HepG2 (cell line): ENCODE data around the gene C10orf120. TPM values are rescaled to one million over a fixed set of nuclear protein-coding genes. Genes with fewer than 3 reads are reported as not detected.

Experiments
- ATAC-seq: fragments of 200-7000 bp; cut with Tn5 transposase; 3 replicates; pipeline ENCODE4 v1.9.1; 2020; ENCODE audit warnings: mild to moderate bottlenecking, moderate library complexity
- BruUV-seq: library from RNA; stranded (reverse); fragments of 400-500 nt; replicated peaks from 2 replicates; lab custom pipeline; 2021; lab: Mats Ljungman, UMichigan
- CTCF ChIA-PET: fragments of 300-600 bp; formaldehyde crosslinking; extraction: SDS; loops from one replicate; lab custom pipeline; 2021; ENCODE audit warnings: low total read pairs, inconsistent platforms, low intra/inter-chr PET ratio; lab: Yijun Ruan, JAX
- POLR2A ChIA-PET: fragments of 350-600 bp; sonication (Branson Sonifier 250); formaldehyde crosslinking; loops from one replicate; lab custom pipeline; 2020; ENCODE audit warnings: antibody characterized with exemption, inconsistent platforms; lab: Yijun Ruan, JAX
- DNase-seq: peaks from one replicate; pipeline ENCODE4 v3.0.0-alpha.2; 2015; ENCODE audit warnings: low spot score
- FAIRE-seq: peaks from 3 replicates; lab custom pipeline; 2011; peaks lifted over from hg19 to GRCh38; lab: Jason Lieb, UNC
- H2AFZ ChIP-seq: one replicate; pipeline ENCODE4 v1.6.1; 2011; ENCODE audit warnings: low read length, inconsistent platforms
- H3K27ac ChIP-seq: fragments of 300-600 bp; 3 replicates; pipeline ENCODE4 v1.8.0; 2011; ENCODE audit warnings: mixed run types, mild to moderate bottlenecking, mixed read lengths, low read length, inconsistent platforms; ENCODE audit not compliant: insufficient read depth; ENCODE audit errors: extremely low read length
- H3K27me3 ChIP-seq, 2 experiments: fragments of 200-600 bp in 1 of 2; 2 replicates in 1 of 2; 3 replicates in 1 of 2; pipeline versions ENCODE4 v1.6.0 to v1.8.0; 2011; ENCODE audit warnings: low read length in 2 of 2, mild to moderate bottlenecking in 2 of 2, moderate library complexity in 2 of 2, inconsistent platforms in 1 of 2; ENCODE audit not compliant: insufficient read depth in 2 of 2, control insufficient read depth in 1 of 2
- H3K36me3 ChIP-seq, 2 experiments: fragments of 200-600 bp in 1 of 2; replicated peaks in 1 of 2; 2 replicates in 1 of 2; 3 replicates in 1 of 2; pipeline versions ENCODE4 v1.5.1 to v1.8.0; 2011; ENCODE audit warnings: low read length in 2 of 2, inconsistent platforms in 1 of 2; ENCODE audit not compliant: insufficient read depth in 2 of 2, control insufficient read depth in 1 of 2
- H3K4me1 ChIP-seq: 2 replicates; pipeline ENCODE4 v1.5.1; 2012; ENCODE audit warnings: low read length, inconsistent platforms; ENCODE audit not compliant: insufficient read depth
- H3K4me2 ChIP-seq: 2 replicates; pipeline ENCODE4 v1.6.0; 2011; ENCODE audit warnings: low read depth, low read length, inconsistent platforms
- H3K4me3 ChIP-seq, 3 experiments: fragments of 200-600 bp in 1 of 3; sonication (generic), shearing (Covaris generic) in 1 of 3; replicated peaks in 1 of 3; 2 replicates each; pipeline ENCODE4 v1.5.1; 2011 to 2016; ENCODE audit warnings: low read length in 3 of 3, inconsistent platforms in 2 of 3, low read depth in 2 of 3, mild to moderate bottlenecking in 2 of 3, control low read depth in 1 of 3, mixed read lengths in 1 of 3; ENCODE audit not compliant: insufficient read depth in 1 of 3
- H3K79me2 ChIP-seq: one replicate; pipeline ENCODE4 v1.6.1; 2011; ENCODE audit warnings: low read length, inconsistent platforms; ENCODE audit not compliant: insufficient read depth
- H3K9ac ChIP-seq: 2 replicates; pipeline ENCODE4 v1.6.0; 2011; ENCODE audit warnings: mild to moderate bottlenecking, low read depth, low read length, inconsistent platforms; ENCODE audit not compliant: insufficient read depth
- H3K9me3 ChIP-seq: 2 replicates; pipeline ENCODE4 v1.5.1; 2012; ENCODE audit warnings: mild to moderate bottlenecking, low read length
- H4K20me1 ChIP-seq: 2 replicates; pipeline ENCODE4 v1.6.0; 2011; ENCODE audit warnings: inconsistent platforms, mild to moderate bottlenecking, low read length, moderate library complexity; ENCODE audit not compliant: insufficient read depth
- ATF7 ChIP-seq, 2 experiments: fragments of 450-650 bp in 1 of 2; sonication (generic) in 1 of 2; formaldehyde crosslinking in 1 of 2; IDR thresholded peaks; 2 replicates each; pipeline versions ENCODE4 v1.4.0 to v1.6.1; 2016 to 2020; ENCODE audit warnings: antibody characterized with exemption in 1 of 2, mild to moderate bottlenecking in 1 of 2, missing genetic modification reagents in 1 of 2
- CSRNP1 ChIP-seq: sonication (generic); formaldehyde crosslinking; IDR thresholded peaks from 2 replicates; pipeline ENCODE4 v1.8.1; 2023; ENCODE audit warnings: mild to moderate bottlenecking, missing genetic modification reagents
- DNMT1 ChIP-seq: sonication (generic); formaldehyde crosslinking; IDR thresholded peaks from 2 replicates; pipeline ENCODE4 v1.5.1; 2020; ENCODE audit warnings: mild to moderate bottlenecking, missing genetic modification reagents
- HIVEP1 ChIP-seq: sonication (generic); formaldehyde crosslinking; IDR thresholded peaks from 2 replicates; pipeline ENCODE4 v1.4.0; 2020; ENCODE audit warnings: mild to moderate bottlenecking, missing genetic modification reagents
- IKZF4 ChIP-seq: sonication (generic); formaldehyde crosslinking; IDR thresholded peaks from 2 replicates; pipeline ENCODE4 v1.5.1; 2020; ENCODE audit warnings: borderline replicate concordance, mild to moderate bottlenecking, low read depth, missing genetic modification reagents; ENCODE audit errors: not compliant biosample characterization
- MAFF ChIP-seq: IDR thresholded peaks from 2 replicates; pipeline ENCODE4 v1.6.1; 2011; ENCODE audit warnings: low read depth, low read length, improper control_type of control experiment
- PAF1 ChIP-seq: IDR thresholded peaks from 2 replicates; pipeline ENCODE4 v1.6.1; 2016; ENCODE audit warnings: missing genetic modification reagents, missing compliant biosample characterization
- SOX13 ChIP-seq, 3 experiments: fragments of 450-650 bp in 1 of 3; sonication (generic) in 1 of 3; formaldehyde crosslinking in 1 of 3; IDR thresholded peaks in 2 of 3; conservative IDR thresholded peaks in 1 of 3; 2 replicates each; pipeline versions ENCODE4 v1.5.0 to v1.6.1; 2016 to 2020; ENCODE audit warnings: antibody characterized with exemption in 1 of 3, mild to moderate bottlenecking in 1 of 3, missing compliant biosample characterization in 1 of 3, missing genetic modification reagents in 1 of 3, moderate library complexity in 1 of 3
- ZBTB10 ChIP-seq: sonication (generic); formaldehyde crosslinking; IDR thresholded peaks from 2 replicates; pipeline ENCODE4 v1.4.0; 2020; ENCODE audit warnings: missing genetic modification reagents, borderline replicate concordance
- ZNF138 ChIP-seq: sonication (generic); formaldehyde crosslinking; IDR thresholded peaks from 2 replicates; pipeline ENCODE4 v1.5.0; 2020; ENCODE audit warnings: mild to moderate bottlenecking, low read depth, missing genetic modification reagents
- ZNF512 ChIP-seq: sonication (generic); formaldehyde crosslinking; IDR thresholded peaks from 2 replicates; pipeline ENCODE4 v1.4.0; 2020; ENCODE audit warnings: mild to moderate bottlenecking, missing genetic modification reagents
- ZNF800 ChIP-seq: sonication (generic); formaldehyde crosslinking; IDR thresholded peaks from 2 replicates; pipeline ENCODE4 v1.4.0; 2020; ENCODE audit warnings: missing genetic modification reagents
- ZNF879 ChIP-seq: sonication (generic); formaldehyde crosslinking; IDR thresholded peaks from 2 replicates; pipeline ENCODE4 v1.8.1; 2023; ENCODE audit warnings: missing genetic modification reagents
- ZSCAN20 ChIP-seq: sonication (generic); formaldehyde crosslinking; IDR thresholded peaks from 2 replicates; pipeline ENCODE4 v1.4.0; 2020; ENCODE audit warnings: missing genetic modification reagents, mild to moderate bottlenecking, borderline replicate concordance
- WGBS: methylation state at CpG from one replicate; pipeline ENCODE4 v1.1.6; 2017; ENCODE audit warnings: low lambda C conversion rate; 5-methylcytosine and 5-hydroxymethylcytosine counted together
- in situ Hi-C: cut with HindIII; loops from 2 replicates; pipeline ENCODE4 v1.10.0; 2017; ENCODE audit warnings: low pct_unique_long_range_greater_than_20kb; ENCODE audit not compliant: extremely low pct_ligation_motif_present
- intact Hi-C: fragments of 100-400 bp; cut with micrococcal nuclease; formaldehyde crosslinking; loops from one replicate; pipeline ENCODE4 v1.10.0; 2022; ENCODE audit not compliant: unreplicated experiment
- polyA plus RNA-seq, 8 experiments: library from polyadenylated mRNA; depleted of rRNA in 3 of 8; stranded (reverse) in 7 of 8; unstranded in 1 of 8; fragments of >200 nt; fragmentation: Illumina TruSeq in 4 of 8; extraction: Trizol in 4 of 8; gene quantifications; 2 replicates each; pipeline versions ENCODE4 v1.2.1 to v1.2.3, GENCODE V29; 2011 to 2016; ENCODE audit warnings: low read depth in 4 of 8, missing spikeins in 1 of 8, mixed read lengths in 1 of 8; ENCODE audit not compliant: insufficient read depth in 1 of 8
- total RNA-seq, 5 experiments: library from RNA; depleted of rRNA; stranded (reverse); fragments of >200 nt; fragmentation: Illumina TruSeq; extraction: Trizol; gene quantifications; 2 replicates each; pipeline ENCODE4 v1.2.3, GENCODE V29; 2016; ENCODE audit warnings: low read depth in 1 of 5

C10orf120 gene
- total and polyA plus RNA-seq, 2 of the 13 experiments (the other 11 are each of a cell fraction or from before 2014, with no cell fraction given), result not detected

GRCh38 chr10:122671355-122671754, 28.3 kb downstream of the C10orf120 start (continued):
- TF ChIP-seq ZBTB10 (no peak), ZSCAN20 (CRISPR knock-in tag) (no peak), PAF1 (CRISPR knock-in tag) (no peak), ZNF512 (CRISPR knock-in tag) (no peak), HIVEP1 (no peak), DNMT1 (no peak), ATF7 (IDR thresholded peaks at IDR 0.05) (no peak), ATF7 (CRISPR knock-in tag; IDR thresholded peaks at IDR 0.05) (no peak)
- TF ChIP-seq, all 625 proteins: peak for 0

- Histone ChIP-seq H3K79me2 (no peaks in the 10 kb centered on the region), H3K27ac (no peak overlapping the region), H3K4me3 (no peak overlapping the region), H4K20me1 (no peaks in the 10 kb centered on the region), H3K36me3 (no peaks in the 10 kb centered on the region), H3K4me1 (no peaks in the 10 kb centered on the region), H3K4me2 (no peak overlapping the region), H3K27me3 (peaks cover 1 to 31% of the 10 kb centered on the region in 2 experiments; a peak in 3 of 5 replicates), H2AFZ (no peak overlapping the region), H3K9ac (no peak overlapping the region), H3K9me3 (no peaks in the 10 kb centered on the region)
- in situ Hi-C loops, result no loop called here
- POLR2A ChIA-PET, result no interaction called here
- FAIRE-seq, result no peak
- DNase-seq, result no peak
- no TSS peak for BruUV-seq
- 7% methylated on average over 2 of the region's 2 CpGs for WGBS
- no peak for ATAC-seq
- CTCF ChIA-PET, result no interaction called here
- intact Hi-C loops, result no loop called here
- TF ChIP-seq ZNF800 (CRISPR knock-in tag) (no peak), SOX13 (IDR thresholded peaks at IDR 0.05) (no peak), SOX13 (CRISPR knock-in tag; conservative IDR thresholded peaks at IDR 0.05 in 1 of 2, IDR thresholded peaks at IDR 0.05 in 1 of 2) (no peak), ZNF879 (CRISPR knock-in tag) (no peak), MAFF (0 out of 2 replicates have a peak, but pooled peaks have one; percentile 42), ZNF138 (no peak), IKZF4 (CRISPR knock-in tag) (no peak), CSRNP1 (CRISPR knock-in tag) (no peak)
Observed at GRCh38 chr10:122669842-122670241, 29.8 kb downstream of the C10orf120 start.
